ENCODE measurements around the gene NTM. TPM values are rescaled to one million over a fixed set of nuclear protein-coding genes. Genes with fewer than 3 reads are reported as not detected.
"Not testable (repeated sequence)": the region's sequence is repeated elsewhere in the genome, so short reads cannot be mapped to it uniquely, and the experiment has no call there.

The NTM gene
- total RNA-seq, 4 donors from 2014 or later = 0.40 to 3.1 (median 2.1) TPM; not detected in 1

DNA sequence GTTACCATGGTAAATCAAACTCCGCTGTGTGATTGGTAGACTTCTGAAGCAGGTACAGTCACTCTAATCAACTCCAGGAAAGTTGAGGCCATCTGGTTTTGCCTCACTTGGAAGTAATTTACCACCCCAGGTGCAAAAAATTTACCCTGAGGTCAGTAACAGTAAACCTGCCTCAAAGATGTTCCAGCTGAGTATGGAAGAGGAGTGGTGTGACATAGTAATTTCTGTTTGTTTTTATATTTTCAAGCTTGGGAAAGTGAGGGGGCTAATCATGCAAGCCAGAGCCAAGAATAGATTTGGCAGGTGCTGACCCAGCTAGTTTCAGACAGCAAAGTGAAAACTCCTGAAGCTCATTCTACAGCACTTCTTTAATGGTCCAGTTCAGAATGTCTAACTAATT, 691.6 kb downstream of the NTM start:
- in situ Hi-C loops (cut with MboI; ENCODE audit: low pct_ligation_motif_present in 1 of 4, low pct_unique_long_range_greater_than_20kb in 1 of 4, low sequenced_read_pairs in 3 of 4) = no loop called here
- intact Hi-C loops (cut with DNase I; ENCODE audit: low total_unique reads) = no loop called here
- WGBS, 2 donors (ENCODE audit: low coverage in 1 of 2) = 93% methylated on average over 1 of the region's 1 CpG; no CpG with 5 or more reads in 1 of the 2 donors

DNA sequence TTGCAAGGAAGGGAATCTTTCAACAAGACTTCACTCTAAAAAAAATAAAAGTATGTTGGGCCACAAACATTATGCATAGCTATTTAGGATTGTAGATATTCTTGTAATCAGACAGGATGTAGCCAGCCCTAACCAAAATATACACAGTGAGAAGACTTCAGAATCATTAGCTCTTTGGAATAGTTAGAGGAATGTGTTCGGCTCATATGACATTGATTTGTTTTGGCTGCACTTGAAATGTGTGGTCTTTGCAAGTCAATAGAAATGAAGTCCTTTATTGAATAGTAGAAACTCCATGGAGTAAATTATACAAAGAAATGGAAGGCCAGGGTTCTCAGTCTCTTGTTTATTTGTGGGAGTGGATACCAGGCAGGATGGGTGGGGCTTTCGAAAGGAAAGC, 692.1 kb downstream of the NTM start:
- intact Hi-C loops (cut with DNase I; ENCODE audit: low total_unique reads) (no loop called here), in situ Hi-C loops (cut with MboI; ENCODE audit: low pct_ligation_motif_present in 1 of 4, low pct_unique_long_range_greater_than_20kb in 1 of 4, low sequenced_read_pairs in 3 of 4) (no loop called here)
- no peak overlapping the region for H3K27ac ChIP-seq
- TF ChIP-seq, protein P1, sequence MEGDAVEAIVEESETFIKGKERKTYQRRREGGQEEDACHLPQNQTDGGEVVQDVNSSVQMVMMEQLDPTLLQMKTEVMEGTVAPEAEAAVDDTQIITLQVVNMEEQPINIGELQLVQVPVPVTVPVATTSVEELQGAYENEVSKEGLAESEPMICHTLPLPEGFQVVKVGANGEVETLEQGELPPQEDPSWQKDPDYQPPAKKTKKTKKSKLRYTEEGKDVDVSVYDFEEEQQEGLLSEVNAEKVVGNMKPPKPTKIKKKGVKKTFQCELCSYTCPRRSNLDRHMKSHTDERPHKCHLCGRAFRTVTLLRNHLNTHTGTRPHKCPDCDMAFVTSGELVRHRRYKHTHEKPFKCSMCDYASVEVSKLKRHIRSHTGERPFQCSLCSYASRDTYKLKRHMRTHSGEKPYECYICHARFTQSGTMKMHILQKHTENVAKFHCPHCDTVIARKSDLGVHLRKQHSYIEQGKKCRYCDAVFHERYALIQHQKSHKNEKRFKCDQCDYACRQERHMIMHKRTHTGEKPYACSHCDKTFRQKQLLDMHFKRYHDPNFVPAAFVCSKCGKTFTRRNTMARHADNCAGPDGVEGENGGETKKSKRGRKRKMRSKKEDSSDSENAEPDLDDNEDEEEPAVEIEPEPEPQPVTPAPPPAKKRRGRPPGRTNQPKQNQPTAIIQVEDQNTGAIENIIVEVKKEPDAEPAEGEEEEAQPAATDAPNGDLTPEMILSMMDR (IDR thresholded peaks at IDR 0.05) = no peak
- no peak for TF ChIP-seq POLR2A (IDR thresholded peaks at IDR 0.05)
- no peak for TF ChIP-seq EP300 (IDR thresholded peaks at IDR 0.05; ENCODE audit: low read depth)
- TF ChIP-seq POLR2AphosphoS5 (IDR thresholded peaks at IDR 0.05) = no peak
- no peaks in the 10 kb centered on the region for H3K36me3 ChIP-seq
- no peaks in the 10 kb centered on the region for H3K27me3 ChIP-seq
- 57 to 80% methylated on average over 1 to 2 of the region's 2 CpGs for WGBS, 2 donors (ENCODE audit: low coverage in 1 of 2)
- DNase-seq = no peak
- H3K4me3 ChIP-seq = no peak overlapping the region
- H3K9me3 ChIP-seq = no peaks in the 10 kb centered on the region
- H3K4me1 ChIP-seq = no peaks in the 10 kb centered on the region

More for the DNA sequence above, 691.6 kb downstream of the NTM start:
- no peaks in the 10 kb centered on the region for H3K4me1 ChIP-seq
- no peaks in the 10 kb centered on the region for H3K27me3 ChIP-seq
- no peak overlapping the region for H3K4me3 ChIP-seq
- H3K9me3 ChIP-seq = no peaks in the 10 kb centered on the region
- TF ChIP-seq POLR2A (IDR thresholded peaks at IDR 0.05) = no peak
- TF ChIP-seq POLR2AphosphoS5 (IDR thresholded peaks at IDR 0.05) = no peak
- no peak for TF ChIP-seq EP300 (IDR thresholded peaks at IDR 0.05; ENCODE audit: low read depth)
- TF ChIP-seq, protein P1 (IDR thresholded peaks at IDR 0.05) = no peak
- no peak overlapping the region for H3K27ac ChIP-seq
- no peak for DNase-seq
- no peaks in the 10 kb centered on the region for H3K36me3 ChIP-seq

DNA sequence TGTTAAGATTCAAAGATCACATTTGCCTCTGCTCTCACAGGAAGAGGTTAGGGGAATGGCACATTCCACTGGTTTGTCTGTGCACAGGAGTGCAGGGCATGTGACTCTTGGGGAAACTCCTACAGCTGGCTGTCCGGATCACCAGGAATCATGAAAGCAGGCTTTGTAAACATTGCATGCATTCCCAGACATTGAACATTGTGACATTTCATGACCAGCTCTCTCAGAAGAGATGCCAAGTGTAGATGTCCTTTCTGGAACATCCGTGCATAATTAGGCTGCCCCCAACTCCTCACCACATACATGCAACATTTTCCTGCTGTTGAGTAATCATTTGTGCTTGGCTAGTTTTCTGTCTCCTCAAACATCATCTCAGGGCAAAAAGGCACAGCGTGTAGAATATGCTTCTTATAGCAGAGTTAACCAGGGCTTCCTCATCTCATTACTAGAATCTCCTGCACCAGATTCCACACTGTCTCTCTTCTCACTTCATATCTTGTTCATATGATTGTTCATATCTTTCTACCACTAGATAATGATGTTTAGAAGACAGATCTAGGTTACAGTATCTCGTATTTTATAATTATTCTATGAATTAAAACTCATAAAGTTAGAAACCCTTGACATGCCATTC, 694.7 kb downstream of the NTM start:
- in situ Hi-C loops (cut with MboI; ENCODE audit: low pct_ligation_motif_present in 1 of 4, low pct_unique_long_range_greater_than_20kb in 1 of 4, low sequenced_read_pairs in 3 of 4) = no loop called here
- Histone ChIP-seq H3K4me3 (no peak overlapping the region), H3K9me3 (no peaks in the 10 kb centered on the region), H3K27ac (no peak overlapping the region), H3K27me3 (no peaks in the 10 kb centered on the region), H3K4me1 (no peaks in the 10 kb centered on the region), H3K36me3 (no peaks in the 10 kb centered on the region)
- WGBS, 2 donors (ENCODE audit: low coverage in 1 of 2) = 45 to 54% methylated on average over 2 to 4 of the region's 4 CpGs
- intact Hi-C loops (cut with DNase I; ENCODE audit: low total_unique reads) = no loop called here
- TF ChIP-seq EP300 (IDR thresholded peaks at IDR 0.05; ENCODE audit: low read depth) = no peak
- TF ChIP-seq, protein P1 (IDR thresholded peaks at IDR 0.05) = no peak
- no peak for TF ChIP-seq POLR2AphosphoS5 (IDR thresholded peaks at IDR 0.05)
- DNase-seq = no peak

DNA sequence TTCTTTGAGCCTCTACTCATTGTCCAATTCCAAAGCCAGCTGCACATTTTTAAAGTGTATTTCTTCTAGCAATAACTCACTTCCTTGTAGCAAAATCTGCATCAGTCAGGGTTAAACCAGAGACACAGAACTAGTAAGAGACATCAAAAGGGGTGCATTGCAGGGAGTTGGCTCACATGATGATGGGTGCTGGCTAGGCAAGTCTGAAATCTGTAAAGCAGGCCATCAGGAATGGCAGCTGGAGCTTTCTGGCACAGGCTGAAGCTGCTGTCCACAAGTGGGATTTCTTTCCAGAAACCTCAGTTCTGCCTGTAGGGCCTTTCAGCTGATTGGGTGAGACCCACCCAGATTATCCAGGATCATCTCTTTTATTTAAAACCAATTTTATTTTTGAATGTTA, 698.1 kb downstream of the NTM start:
- intact Hi-C loops (cut with DNase I; ENCODE audit: low total_unique reads) (no loop called here), in situ Hi-C loops (cut with MboI; ENCODE audit: low pct_ligation_motif_present in 1 of 4, low pct_unique_long_range_greater_than_20kb in 1 of 4, low sequenced_read_pairs in 3 of 4) (no loop called here)
- TF ChIP-seq POLR2A (IDR thresholded peaks at IDR 0.05) (no peak), EP300 (IDR thresholded peaks at IDR 0.05; ENCODE audit: low read depth) (no peak), POLR2AphosphoS5 (IDR thresholded peaks at IDR 0.05) (no peak)
- TF ChIP-seq, protein P1 (IDR thresholded peaks at IDR 0.05) = no peak
- Histone ChIP-seq H3K27me3 (no peaks in the 10 kb centered on the region), H3K27ac (no peak overlapping the region), H3K9me3 (no peaks in the 10 kb centered on the region), H3K36me3 (no peaks in the 10 kb centered on the region), H3K4me3 (no peak overlapping the region), H3K4me1 (no peaks in the 10 kb centered on the region)
- DNase-seq = no peak

DNA sequence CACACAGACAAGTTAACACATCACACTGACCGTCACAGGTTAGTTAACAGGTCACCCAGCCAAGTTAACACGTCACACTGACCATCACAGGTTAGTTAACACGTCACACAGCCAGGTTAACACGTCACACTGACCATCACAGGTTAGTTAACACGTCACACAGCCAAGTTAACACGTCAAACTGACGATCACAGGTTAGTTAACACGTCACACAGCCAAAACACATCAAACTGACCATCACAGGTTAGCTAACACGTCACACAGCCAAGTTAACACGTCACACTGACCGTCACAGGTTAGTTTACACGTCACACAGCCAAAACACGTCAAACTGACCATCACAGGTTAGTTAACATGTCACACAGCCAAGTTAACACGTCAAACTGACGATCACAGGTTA, 699.2 kb downstream of the NTM start:
- intact Hi-C loops (cut with DNase I; ENCODE audit: low total_unique reads); H3K36me3 ChIP-seq; H3K27me3 ChIP-seq; H3K27ac ChIP-seq; H3K4me3 ChIP-seq; DNase-seq; H3K9me3 ChIP-seq; in situ Hi-C loops (cut with MboI; ENCODE audit: low pct_ligation_motif_present in 1 of 4, low pct_unique_long_range_greater_than_20kb in 1 of 4, low sequenced_read_pairs in 3 of 4); H3K4me1 ChIP-seq: not testable (repeated sequence)
- WGBS, 2 donors (ENCODE audit: low coverage in 1 of 2) = 85 to 93% methylated on average over 15 of the region's 15 CpGs

DNA sequence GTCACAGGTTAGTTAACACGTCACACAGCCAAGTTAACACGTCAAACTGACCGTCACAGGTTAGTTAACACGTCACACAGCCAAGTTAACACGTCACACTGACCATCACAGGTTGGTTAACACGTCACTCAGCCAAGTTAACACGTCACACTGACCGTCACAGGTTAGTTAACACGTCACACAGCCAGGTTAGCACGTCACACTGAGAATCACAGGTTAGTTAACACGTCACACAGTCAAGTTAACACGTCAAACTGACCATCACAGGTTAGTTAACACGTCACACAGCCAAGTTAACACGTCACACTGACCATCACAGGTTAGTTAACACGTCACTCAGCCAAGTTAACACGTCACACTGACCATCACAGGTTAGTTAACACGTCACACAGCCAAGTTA, 700.5 kb downstream of the NTM start:
- H3K27ac ChIP-seq; intact Hi-C loops (cut with DNase I; ENCODE audit: low total_unique reads): not testable (repeated sequence)
- WGBS, 2 donors (ENCODE audit: low coverage in 1 of 2) = 76 to 83% methylated on average over 6 to 17 of the region's 17 CpGs

More for the DNA sequence above, 700.5 kb downstream of the NTM start:
- H3K36me3 ChIP-seq; DNase-seq; H3K9me3 ChIP-seq; H3K4me1 ChIP-seq; in situ Hi-C loops (cut with MboI; ENCODE audit: low pct_ligation_motif_present in 1 of 4, low pct_unique_long_range_greater_than_20kb in 1 of 4, low sequenced_read_pairs in 3 of 4); H3K27me3 ChIP-seq; H3K4me3 ChIP-seq: not testable (repeated sequence)

Data from transverse colon (tissue), 4 donors.